ENCODE results near the gene NPIPB2.

NPIPB2 gene

DNA sequence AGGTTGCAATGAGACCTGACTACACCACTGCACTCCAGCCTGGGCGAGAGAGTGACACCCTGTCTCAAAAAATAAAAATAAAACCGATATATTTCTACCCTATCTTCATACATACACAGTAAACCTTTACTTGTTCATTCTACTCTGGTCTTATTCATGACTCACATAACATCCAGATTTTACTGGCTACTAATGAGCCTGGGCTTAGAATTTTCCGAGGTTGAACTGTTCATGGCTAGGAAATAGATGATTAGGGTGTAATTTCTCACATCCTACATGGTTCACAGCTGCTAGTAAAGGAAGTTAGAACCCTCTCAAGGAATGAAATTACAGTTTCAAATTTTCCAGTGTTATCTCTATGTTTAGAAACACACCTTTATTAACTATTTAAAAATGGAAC, 40.8 kb downstream of the NPIPB2 start:
- no peak for DNase-seq (ENCODE audit: low read depth, low spot score)

DNA sequence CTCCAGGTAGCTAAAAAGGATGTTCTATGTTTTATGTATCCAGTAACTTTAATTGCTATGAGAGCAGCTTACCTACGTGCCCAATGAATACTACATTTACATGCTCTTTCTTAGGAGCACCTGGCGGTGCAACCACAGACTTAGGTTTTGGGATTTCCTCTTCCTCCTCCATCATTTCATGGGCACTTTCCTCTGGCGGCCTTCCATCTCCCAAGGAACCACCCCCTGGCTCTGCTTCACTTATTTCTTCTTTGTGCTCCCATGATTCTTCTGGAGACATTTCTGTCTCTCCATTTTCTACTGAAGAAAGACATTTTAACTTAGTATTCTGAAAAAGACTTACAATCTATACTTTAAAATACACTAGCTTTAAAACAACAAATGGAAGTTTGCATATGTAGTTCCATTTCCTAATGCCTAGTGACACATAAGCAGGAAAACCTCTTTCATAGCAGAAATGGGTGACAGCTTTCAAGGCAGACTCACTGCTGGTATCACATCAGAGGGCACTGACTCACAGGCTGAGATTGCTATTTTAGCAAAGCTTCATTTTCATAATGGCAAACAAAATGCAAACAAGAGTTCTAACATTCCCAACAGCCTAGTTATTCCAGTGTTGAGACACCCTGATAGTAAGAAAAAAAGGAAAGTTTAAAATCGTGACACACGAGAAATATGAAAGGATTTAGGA, 45.2 kb downstream of the NPIPB2 start:
- DNase-seq (ENCODE audit: low read depth, low spot score) = peak; percentile 24

DNA sequence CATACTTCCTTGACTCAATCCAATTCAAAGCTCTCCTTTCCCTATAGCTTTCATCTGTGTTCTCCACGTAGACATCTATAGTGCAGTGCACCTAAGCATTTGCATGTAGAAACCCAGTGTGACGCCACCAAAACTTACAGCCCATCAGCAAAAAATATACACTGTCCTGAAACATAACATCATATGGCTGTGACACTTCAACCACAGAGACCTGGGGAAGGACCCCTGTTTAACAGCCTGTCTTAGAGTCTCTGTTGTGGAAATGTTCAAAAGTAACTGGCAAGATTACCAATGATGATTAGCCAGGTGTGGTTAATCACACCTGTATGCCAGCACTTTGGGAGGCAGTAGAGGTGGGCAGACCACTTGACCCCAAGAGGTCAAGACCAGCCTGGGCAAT, 48.3 kb downstream of the NPIPB2 start:
- no peak for DNase-seq (ENCODE audit: low read depth, low spot score)

- no peak for DNase-seq (ENCODE audit: low read depth, low spot score)
These were observed 49.1 kb downstream of the NPIPB2 start for GRCh38 chr16:11892761-11893160.

DNA sequence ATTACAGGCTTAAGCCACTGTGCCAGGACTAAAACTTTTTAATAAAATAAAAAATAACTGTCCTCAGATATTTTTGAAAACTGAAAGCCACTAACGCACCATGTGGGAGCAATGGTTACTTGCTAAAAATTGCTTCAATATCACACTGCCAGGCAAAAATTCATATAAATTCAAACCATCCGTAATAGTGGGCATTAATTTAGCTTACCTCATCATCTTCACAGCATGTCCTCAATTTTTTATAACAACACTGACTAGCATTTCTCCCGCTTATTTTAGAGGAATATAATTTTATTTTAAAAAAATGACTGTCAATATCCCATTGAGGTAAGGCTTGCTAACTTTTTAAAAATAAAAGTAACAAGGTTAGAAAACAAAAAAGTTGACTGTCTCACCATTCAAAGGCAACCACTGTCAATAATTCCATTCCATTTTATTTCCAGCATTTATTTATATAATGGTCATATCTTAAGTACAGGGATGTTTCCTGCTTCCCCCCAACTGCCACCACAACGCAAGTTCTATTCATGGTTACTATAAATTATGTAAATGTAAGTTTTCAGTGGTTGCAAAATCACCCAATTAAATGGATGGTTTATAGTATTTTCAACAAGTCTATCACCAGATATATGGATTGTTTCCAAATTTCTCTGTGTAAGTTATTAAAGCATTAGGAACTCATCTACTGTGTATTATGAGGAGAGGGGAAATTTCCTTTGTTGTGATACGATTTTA, 51.4 kb downstream of the NPIPB2 start:
- no peak for DNase-seq (ENCODE audit: low read depth, low spot score)

DNA sequence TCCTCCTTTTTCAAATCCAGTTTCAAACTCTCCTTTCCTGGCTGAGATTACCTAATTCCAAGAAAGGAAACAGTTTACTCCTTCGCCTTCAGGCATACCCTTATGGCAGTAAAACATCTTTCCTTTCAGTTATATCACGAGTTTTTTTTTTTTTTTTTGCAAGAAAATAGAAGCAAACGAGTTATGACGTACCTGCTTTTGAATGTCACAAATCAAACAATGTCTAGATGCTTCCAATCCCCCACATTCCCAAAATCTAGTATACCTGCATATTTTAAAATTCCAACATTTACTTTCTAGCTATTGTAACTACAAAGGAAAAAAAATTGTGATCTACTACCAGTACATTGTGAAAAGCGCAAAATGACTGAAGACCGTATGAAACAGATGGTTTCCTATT, 55.0 kb downstream of the NPIPB2 start:
- no peak for DNase-seq (ENCODE audit: low read depth, low spot score)

- DNase-seq (ENCODE audit: low read depth, low spot score) = no peak
These were observed 57.8 kb downstream of the NPIPB2 start for GRCh38 chr16:11884035-11884434.

DNA sequence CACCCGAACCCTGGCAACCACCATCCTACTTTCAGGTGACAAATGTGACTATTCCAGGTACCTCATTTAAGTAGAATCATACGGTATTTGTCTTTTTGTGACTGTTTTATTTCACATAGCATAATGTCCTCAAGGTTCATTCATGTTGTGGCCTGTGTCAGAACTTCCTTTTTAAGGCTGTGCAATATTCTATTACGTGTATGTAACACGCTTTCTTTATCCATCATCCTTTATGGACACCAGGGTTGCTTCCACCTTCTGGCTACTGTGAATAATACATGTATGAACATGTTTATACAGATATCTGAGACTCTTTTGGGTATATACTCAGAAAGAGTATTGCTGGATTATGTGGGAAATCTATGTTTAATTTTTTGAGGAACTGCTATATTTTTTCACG, 61.8 kb downstream of the NPIPB2 start:
- DNase-seq (ENCODE audit: low read depth, low spot score) = no peak

DNA sequence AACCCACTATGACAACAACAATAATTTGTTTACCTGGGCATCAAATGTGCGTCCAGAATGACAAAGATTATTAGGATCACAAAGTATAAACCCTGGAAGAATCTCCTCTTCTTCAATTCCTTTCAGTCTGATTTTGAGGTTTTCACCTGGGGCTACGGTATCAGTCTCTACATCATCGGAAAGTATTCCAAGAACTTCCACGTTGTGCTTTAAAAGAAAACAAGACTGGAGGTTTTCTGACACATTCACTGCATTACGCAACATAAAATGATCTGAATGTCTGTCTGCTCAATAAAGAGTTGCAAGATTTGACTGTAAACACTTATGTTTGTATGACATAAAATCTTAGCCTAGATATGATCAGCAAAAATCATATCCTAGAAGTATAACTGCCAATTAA, 64.5 kb downstream of the NPIPB2 start:
- no peak for DNase-seq (ENCODE audit: low read depth, low spot score)
